Head of caudate nucleus (tissue), 42 donors: ENCODE measurements around the gene SLC26A5.
A peak's percentile ranks its signal among the peaks of the same experiment; 100 is the strongest.

Experiments
- DNase-seq, 42 donors: peaks; one replicate each; pipeline versions ENCODE4 v3.0.0 to v3.0.0-alpha.2; 2020 to 2021; ENCODE audit warnings: mixed read lengths in 7 of 42
- intact Hi-C: fragments of 100-400 bp; cut with DNase I; formaldehyde crosslinking; loops from one replicate; pipeline ENCODE4 v1.15.0; 2022

The SLC26A5 gene

DNA sequence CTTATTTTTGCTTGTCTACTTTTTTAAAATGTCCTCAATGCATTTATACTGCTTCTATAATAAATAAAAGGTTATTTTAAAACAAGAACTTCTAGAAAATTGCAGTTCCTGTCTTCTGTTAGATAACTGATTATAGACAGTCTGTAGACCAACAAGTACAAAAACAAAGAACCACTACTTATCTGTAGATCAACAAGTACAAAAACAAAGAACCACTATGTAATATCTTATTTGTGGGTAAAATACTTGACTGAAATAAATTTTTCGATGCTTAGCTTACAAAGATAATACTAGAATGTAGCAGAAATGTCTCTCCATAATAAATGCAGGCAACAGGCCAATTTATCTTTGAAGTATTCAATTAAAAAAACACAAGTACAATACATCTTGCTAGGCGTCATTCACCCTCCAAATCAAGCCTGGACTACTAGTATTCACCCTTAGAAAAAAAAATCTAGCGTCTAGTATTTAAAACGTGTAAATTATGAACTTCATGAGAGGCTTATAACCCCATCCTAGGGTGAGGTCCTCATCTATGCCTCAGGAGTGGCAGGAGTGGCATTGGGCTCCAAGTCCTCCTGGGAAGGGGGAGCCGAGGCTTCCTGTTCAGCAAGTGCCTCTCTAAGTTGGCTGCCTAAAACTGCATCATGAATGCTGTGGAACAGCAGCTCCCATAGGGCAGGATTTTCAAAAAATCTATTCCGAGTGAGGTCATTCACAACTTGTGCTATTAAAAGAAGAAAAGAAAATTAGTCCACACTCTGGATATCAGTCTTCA is 72.0 kb downstream of the SLC26A5 start:
- no peak for DNase-seq
- intact Hi-C loops, result no loop called here

DNA sequence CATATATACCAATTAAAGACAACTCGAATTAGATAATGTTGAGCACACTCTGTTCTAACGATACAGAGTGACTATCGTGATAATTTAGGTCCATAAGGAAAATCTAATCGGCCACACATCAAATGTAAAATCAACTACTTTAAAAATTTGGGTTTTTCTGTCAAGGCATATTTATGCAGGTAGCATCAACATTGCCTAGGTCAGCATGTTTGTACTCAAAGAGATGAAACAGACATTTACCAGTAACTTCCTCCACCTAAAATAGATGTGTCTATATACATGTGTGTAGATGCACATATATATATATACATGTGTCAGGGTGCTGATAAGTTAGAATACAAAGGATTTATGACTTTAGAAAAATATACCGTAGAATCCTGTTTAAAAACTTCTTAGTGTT is 76.6 kb downstream of the SLC26A5 start:
- no peak for DNase-seq
- intact Hi-C loops, result no loop called here

DNA sequence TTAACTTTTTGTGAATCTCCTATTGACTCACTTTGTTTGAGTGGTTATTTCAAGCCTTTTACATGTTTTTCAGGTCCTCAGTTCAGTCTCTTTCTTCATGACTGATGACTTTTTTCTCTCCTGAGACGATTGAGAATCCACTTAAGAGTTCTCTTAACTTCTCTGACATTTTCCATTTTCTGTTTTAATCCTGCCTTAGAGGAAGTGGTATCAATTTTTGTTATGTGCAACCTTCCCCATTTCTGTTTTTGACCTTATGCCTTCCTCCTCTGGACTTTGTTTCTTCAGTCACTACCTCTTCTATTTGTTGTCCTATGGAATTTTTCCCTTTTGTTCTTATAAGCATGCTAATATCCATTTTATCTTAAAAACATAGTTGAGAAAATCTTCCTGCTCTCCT is 96.2 kb downstream of the SLC26A5 start:
- intact Hi-C loops, result no loop called here
- no peak for DNase-seq

DNA sequence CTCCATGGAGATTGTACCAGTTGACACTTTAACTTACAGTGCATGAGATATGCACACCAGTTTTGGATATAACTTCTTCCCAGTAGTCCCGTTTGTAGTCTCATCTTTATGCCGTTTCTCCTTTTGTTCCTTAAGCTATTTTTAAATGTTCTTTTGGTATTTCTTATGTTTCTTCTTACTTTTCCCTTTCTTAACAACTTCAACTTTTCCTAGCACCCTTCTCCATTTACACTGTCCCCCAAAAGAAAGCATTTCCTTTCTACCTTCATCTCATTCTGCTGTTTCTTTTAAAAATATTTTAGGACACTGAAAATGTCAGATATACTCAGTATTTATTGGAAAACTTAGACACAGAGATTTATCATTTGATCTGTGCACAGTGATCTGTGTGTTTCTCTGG is 97.0 kb downstream of the SLC26A5 start:
- no peak for DNase-seq
- intact Hi-C loops, result no loop called here

DNA sequence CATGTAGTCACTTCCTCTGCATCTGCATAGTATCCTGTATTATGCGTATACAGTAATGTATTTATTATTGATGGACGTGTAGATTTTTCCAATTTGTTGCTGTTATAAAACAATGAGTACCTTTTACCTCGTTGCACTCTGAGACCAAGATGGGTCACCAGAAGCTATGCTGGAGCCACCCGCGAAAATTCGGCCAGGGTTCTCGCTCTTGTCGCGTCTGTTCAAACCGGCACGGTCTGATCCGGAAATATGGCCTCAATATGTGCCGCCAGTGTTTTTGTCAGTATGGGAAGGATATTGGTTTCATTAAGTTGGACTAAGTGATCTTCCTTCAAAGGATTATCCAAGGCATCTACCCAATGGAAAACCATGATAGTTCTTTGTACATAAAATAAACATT is 97.6 kb downstream of the SLC26A5 start:
- no peak for DNase-seq
- intact Hi-C loops, result no loop called here

DNA sequence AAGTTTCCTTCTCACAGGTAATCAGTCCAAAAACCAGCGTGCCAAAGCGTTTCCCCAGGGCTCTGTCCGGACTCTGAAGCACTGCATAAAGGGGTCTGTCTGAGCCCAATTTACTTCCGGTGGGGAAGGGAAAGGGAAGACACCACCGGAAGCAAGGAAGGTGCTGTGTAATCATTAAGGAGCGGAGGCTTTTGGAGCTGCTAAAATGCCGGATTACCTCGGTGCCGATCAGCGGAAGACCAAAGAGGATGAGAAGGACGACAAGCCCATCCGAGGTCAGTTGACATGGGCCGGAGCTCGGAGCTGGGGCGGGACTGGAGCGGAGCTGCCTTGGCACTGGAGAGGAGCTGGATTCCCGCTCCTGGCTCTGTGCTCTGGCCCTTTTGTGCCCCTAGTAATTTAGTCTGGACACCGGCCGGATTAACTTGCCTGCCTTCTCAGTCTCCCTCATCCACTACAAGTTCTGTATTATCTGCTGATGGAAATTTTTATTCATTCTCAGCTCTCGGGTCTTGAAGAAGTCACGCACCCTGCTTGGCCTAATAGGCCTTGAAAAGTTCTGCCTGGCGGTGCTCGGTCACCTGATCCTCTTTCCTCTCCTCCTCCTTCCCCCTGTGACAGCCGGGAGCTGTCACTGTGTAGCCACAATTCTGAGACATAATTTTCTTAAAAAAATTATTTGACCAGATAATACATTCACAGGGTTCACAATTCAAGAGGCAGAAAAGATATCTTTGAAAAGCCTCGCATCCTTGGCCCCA is 98.3 kb downstream of the SLC26A5 start, which contains the start of gene PSMC2:
PSMC2 (plus strand) TSS at position 137 of the 761 bp plus-strand sequence; CDS start at position 206, 69 bp downstream.
- DNase-seq, result peak; percentile 63 to 93 (median 85)
- intact Hi-C loops, result no loop called here

DNA sequence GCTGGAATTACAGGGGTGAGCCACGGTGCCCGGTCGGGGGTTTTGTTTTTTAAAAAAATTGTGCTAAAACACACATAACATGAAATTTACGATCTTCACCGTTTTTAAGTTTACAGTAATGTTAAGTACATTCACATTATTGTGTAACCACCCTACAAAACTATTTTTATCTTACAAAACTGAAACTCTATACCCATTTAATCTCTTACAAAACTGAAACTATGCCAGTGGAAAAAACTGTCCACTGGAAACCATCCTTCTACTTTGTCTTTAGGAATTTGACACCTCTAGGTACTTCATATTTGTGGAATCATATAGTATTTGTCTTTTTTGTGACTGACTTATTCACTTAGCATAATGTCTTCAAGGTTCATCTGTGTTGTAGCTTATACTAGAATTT is 99.6 kb downstream of the SLC26A5 start:
- intact Hi-C loops, result no loop called here
- DNase-seq, result no peak

DNA sequence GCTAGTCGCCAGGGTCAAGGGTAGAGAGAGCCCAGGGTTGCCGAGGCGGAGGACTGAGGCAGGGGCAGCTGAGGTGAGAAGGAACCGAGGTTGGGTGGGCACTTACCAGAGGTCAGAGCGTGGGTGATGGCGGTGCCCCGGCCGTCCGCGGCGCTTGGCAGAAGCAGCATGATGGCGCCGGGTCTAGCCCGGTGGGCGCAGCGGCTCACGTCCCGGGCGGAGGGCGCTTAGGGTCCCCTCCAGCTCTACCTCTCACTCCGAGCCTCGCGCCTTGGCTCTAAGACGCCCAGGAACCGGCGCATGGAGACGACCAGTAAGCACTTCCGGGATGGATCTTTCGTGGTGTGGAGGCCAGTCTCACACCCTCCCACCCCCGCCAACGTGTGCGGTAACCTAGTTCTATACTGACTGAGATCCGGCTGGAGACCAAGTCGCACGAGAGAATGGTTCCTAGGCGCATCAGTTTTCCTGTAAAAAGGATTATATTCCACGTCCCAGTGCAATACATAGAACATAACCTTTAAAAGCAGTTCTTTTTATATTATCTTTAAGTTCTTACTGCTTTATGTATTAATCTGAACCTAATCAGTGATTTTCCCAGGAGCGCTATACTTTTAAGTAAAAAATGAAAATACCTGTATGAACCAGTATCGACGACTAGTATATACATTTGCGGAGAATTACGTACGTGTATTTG is 101.4 kb downstream of the SLC26A5 start, which contains the start of gene DNAJC2:
DNAJC2 (minus strand) TSS at position 315 of the 697 bp plus-strand sequence; CDS start at position 170, 145 bp downstream.
- DNase-seq, result peak; percentile 79 to 95 (median 87)
- intact Hi-C loops, result no loop called here

DNA sequence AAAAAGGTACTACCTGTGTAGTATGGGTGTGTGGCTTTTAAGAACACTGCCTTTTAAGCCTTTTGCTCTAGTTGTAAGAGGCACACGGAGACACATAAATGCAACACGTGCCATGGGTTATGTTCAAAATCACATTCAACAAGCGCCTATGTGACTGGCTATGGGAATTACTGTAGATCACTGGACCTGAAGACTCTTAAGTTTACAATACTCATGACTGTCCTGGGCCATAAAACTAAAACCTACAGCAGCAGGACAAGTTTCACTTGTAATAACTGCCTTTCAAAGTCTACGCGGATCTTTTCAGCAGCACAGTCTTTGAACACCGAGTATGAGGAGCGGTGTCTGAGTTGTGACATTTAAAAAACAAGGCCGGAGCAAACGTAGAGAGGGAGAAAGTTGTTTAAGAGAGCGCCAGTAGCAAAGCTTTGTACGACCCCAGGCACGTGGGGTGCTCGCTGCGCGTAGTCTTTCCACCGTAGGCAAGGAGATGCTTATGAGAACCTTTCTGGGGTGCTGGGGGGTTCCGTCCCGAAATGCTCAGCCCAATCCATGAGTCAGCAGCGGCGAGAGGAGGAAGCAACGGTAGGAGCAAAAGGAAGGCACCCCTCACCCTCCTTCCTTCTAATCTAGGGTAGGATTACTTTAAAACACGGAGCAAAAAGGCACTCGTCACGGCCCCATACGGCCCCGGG is 102.1 kb downstream of the SLC26A5 start:
- DNase-seq, result peak in 31 of 42 donors; percentile 6 to 67 (median 33)
- intact Hi-C loops, result no loop called here

DNA sequence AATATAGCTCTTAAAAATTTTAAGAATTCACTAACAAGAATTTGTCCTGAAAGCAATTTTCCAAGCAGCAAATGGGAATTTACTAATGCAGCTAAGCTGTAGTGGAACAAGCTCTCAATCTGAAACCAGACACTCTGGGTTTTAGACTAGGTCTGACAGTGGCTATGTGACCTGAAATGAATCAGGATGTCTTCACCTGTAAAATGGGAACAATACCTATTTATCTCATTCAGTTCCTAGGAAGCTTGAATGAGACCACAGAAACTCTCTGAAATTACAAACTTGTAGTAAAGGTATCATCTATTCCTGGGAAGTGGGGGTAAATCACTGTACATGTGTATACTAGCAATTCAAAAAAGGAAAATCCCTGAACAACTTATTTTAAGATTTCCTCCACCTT is 102.7 kb downstream of the SLC26A5 start:
- intact Hi-C loops, result no loop called here

DNA sequence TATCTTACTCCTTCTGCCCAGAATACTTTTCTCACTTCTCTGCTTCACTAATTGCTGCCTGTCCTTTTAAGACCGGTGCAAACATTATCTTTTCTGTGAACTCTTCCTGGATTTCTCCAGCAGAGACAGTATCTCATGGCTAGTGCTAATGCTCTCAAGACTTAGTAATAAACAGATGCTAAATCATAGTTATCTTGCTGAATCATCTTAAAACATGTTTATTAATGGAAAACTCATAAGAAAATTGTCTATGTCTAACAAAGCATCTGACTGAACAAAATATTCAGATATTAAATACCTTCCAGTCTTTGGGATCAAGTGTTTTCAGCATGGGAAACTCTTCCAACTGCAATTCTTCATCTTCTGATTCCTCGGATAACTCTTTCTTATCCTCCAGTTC is 104.5 kb downstream of the SLC26A5 start:
- intact Hi-C loops, result no loop called here

More for the DNA sequence above, 102.7 kb downstream of the SLC26A5 start:
- DNase-seq, result no peak

DNA sequence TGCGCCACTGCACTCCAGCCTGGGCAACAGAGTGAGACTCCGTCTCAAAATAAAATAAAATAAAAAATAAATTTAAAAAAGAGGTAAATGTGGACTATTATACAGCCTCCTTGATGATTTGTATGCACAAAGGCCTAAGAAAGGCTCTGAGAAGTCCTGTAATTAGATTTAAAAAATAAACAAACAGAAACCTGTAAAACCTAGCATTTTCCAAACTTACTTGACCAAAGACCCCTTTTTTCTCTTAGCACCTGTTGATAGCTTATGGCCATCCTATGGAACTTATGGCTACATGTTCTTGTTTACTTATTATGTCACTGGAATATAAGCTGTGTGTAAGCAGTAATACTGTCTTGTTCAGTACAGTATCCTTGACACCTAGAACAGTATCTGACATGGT is 107.1 kb downstream of the SLC26A5 start:
- intact Hi-C loops, result no loop called here
- DNase-seq, result no peak

More for the DNA sequence above, 104.5 kb downstream of the SLC26A5 start:
- DNase-seq, result no peak

DNA sequence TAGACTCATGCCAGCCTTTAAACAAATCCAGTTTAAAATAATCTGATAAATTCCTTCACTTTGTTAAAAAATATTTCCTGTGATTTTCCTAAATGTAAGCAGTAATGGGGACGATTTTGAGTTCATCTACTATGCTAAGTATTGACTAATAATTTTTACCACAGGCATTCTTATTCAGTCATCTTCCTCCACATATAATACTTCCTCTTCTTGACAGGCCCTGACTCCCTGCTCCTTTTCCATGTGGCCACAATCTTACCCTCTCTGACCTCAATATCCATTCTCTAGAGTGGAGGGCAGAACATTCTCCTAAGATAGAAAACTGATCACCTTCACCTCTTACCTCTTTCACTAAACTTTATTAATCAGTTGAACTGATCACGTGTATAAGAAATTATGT is 109.2 kb downstream of the SLC26A5 start:
- intact Hi-C loops, result no loop called here
- DNase-seq, result no peak

DNA sequence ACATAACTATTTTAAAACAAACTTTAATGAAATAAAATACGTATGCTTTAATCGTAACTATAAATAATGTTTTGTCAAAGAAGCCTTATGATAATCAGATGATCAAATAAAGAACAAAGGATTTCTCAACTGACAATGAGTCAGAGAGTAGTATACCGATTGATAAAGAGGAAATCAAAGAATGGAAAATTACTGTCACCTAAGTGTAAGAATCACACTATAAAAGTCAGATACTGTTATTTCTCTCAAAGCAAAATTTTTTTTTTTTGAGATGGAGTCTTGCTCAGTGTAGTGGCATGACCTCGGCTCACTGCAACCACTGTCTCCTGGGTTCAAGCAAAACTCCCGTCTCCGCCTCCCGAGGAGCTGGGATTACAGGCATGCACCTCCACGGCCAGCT is 120.3 kb downstream of the SLC26A5 start:
- intact Hi-C loops, result no loop called here
- no peak for DNase-seq
